IMR-90 (cell line): ENCODE results near the gene KRTAP10-10. TPM values are rescaled to one million over a fixed set of nuclear protein-coding genes. Genes with fewer than 3 reads are reported as not detected.

Source experiments
- ATAC-seq: fragments of 200-7000 bp; cut with Tn5 transposase; 2 replicates; pipeline ENCODE4 v1.9.1; 2020; ENCODE audit warnings: low read depth, mild to moderate bottlenecking, moderate library complexity
- BruUV-seq: library from RNA; stranded (reverse); fragments of 400-500 nt; replicated peaks from 2 replicates; lab custom pipeline; 2021; lab: Mats Ljungman, UMichigan
- CTCF ChIA-PET: fragments of 300-600 bp; formaldehyde crosslinking; extraction: SDS; loops from one replicate; lab custom pipeline; 2021; ENCODE audit warnings: antibody characterized with exemption; lab: Yijun Ruan, JAX
- POLR2A ChIA-PET: fragments of 300-600 bp; sonication (Branson Sonifier 250); formaldehyde crosslinking; loops from one replicate; lab custom pipeline; 2022; ENCODE audit warnings: antibody characterized with exemption; ENCODE audit not compliant: unreplicated experiment; lab: Charles Lee
- DNase-seq: peaks from one replicate; pipeline ENCODE4 v3.0.0; 2013
- H2AFZ ChIP-seq: replicated peaks from 2 replicates; pipeline ENCODE3; 2013; ENCODE audit warnings: low read length, mild to moderate bottlenecking; ENCODE audit not compliant: poor library complexity
- H2AK5ac ChIP-seq: 2 replicates; pipeline ENCODE4 v1.6.1; 2013; ENCODE audit warnings: low read depth, low read length, inconsistent platforms
- H2AK9ac ChIP-seq: replicated peaks from 2 replicates; pipeline ENCODE3; 2013; ENCODE audit warnings: mild to moderate bottlenecking, low read depth, low read length, moderate library complexity; ENCODE audit not compliant: poor library complexity
- H2BK120ac ChIP-seq: 2 replicates; pipeline ENCODE4 v1.6.1; 2013; ENCODE audit warnings: low read depth, low read length, inconsistent platforms
- H2BK15ac ChIP-seq: 3 replicates; pipeline ENCODE4 v1.6.1; 2013; ENCODE audit warnings: low read depth, low read length, inconsistent platforms
- H2BK20ac ChIP-seq: 2 replicates; pipeline ENCODE4 v1.6.1; 2013; ENCODE audit warnings: low read depth, mild to moderate bottlenecking, inconsistent platforms, low read length, moderate library complexity
- H2BK5ac ChIP-seq: 2 replicates; pipeline ENCODE4 v1.6.1; 2013; ENCODE audit warnings: mild to moderate bottlenecking, low read depth, low read length, inconsistent platforms; ENCODE audit not compliant: poor library complexity, severe bottlenecking
- H3K14ac ChIP-seq: replicated peaks from 2 replicates; pipeline ENCODE4 v1.6.1; 2013; ENCODE audit warnings: low read depth, low read length, inconsistent platforms
- H3K18ac ChIP-seq: 2 replicates; pipeline ENCODE4 v1.6.1; 2013; ENCODE audit warnings: low read depth, low read length, control low read depth
- H3K23ac ChIP-seq: 2 replicates; pipeline ENCODE4 v1.6.1; 2013; ENCODE audit warnings: low read depth, low read length, inconsistent platforms
- H3K27ac ChIP-seq: 2 replicates; pipeline ENCODE4 v1.5.1; 2013; ENCODE audit warnings: mild to moderate bottlenecking, control low read depth, low read length; ENCODE audit not compliant: insufficient read depth
- H3K27me3 ChIP-seq: 2 replicates; pipeline ENCODE4 v1.6.1; 2013; ENCODE audit warnings: low read length; ENCODE audit not compliant: control insufficient read depth, insufficient read depth
- H3K36me3 ChIP-seq: 2 replicates; pipeline ENCODE4 v1.6.1; 2013; ENCODE audit warnings: low read length, mixed read lengths; ENCODE audit not compliant: control insufficient read depth, insufficient read depth
- H3K4ac ChIP-seq: 2 replicates; pipeline ENCODE4 v1.6.1; 2013; ENCODE audit warnings: low read depth, low read length, inconsistent platforms
- H3K4me1 ChIP-seq: 2 replicates; pipeline ENCODE4 v1.6.1; 2013; ENCODE audit warnings: low read length, mixed read lengths; ENCODE audit not compliant: control insufficient read depth, insufficient read depth
- H3K4me2 ChIP-seq: 2 replicates; pipeline ENCODE4 v1.6.1; 2013; ENCODE audit warnings: low read depth, mild to moderate bottlenecking, control low read depth, low read length, moderate library complexity
- H3K4me3 ChIP-seq: 2 replicates; pipeline ENCODE4 v1.5.1; 2013; ENCODE audit warnings: low read depth, mild to moderate bottlenecking, control low read depth, low read length, moderate library complexity; ENCODE audit not compliant: insufficient read depth
- H3K56ac ChIP-seq: 2 replicates; pipeline ENCODE4 v1.6.1; 2013; ENCODE audit warnings: low read length, inconsistent platforms; ENCODE audit not compliant: insufficient read depth; ENCODE audit errors: extremely low read depth
- H3K79me1 ChIP-seq, 2 experiments: 2 replicates each; pipeline ENCODE4 v1.6.1; 2013; ENCODE audit warnings: low read length in 2 of 2, inconsistent platforms in 1 of 2, low read depth in 1 of 2
- H3K9ac ChIP-seq: 2 replicates; pipeline ENCODE4 v1.6.1; 2013; ENCODE audit warnings: low read depth, low read length, control low read depth
- H3K9me1 ChIP-seq: 2 replicates; pipeline ENCODE4 v1.6.1; 2013; ENCODE audit warnings: low read length, inconsistent platforms; ENCODE audit not compliant: insufficient read depth
- H3K9me3 ChIP-seq: 2 replicates; pipeline ENCODE4 v1.6.1; 2013; ENCODE audit warnings: low read length; ENCODE audit not compliant: control insufficient read depth, insufficient read depth
- H4K20me1 ChIP-seq: 2 replicates; pipeline ENCODE4 v1.6.1; 2013; ENCODE audit warnings: low read length, inconsistent platforms; ENCODE audit not compliant: insufficient read depth
- H4K5ac ChIP-seq: 2 replicates; pipeline ENCODE4 v1.6.1; 2013; ENCODE audit warnings: mild to moderate bottlenecking, low read depth, low read length, control low read depth
- H4K8ac ChIP-seq, 2 experiments: 2 replicates each; pipeline ENCODE4 v1.6.1; 2013; ENCODE audit warnings: low read depth in 2 of 2, low read length in 2 of 2, control low read depth in 1 of 2, inconsistent platforms in 1 of 2
- H4K91ac ChIP-seq: 2 replicates; pipeline ENCODE4 v1.6.1; 2013; ENCODE audit warnings: low read depth, low read length, inconsistent platforms; ENCODE audit not compliant: insufficient read depth
- BHLHE40 ChIP-seq: fragments of 150-350 bp; IDR thresholded peaks from 2 replicates; pipeline ENCODE4 v1.6.1; 2016; ENCODE audit warnings: mild to moderate bottlenecking, low read depth, low read length
- MAZ ChIP-seq: IDR thresholded peaks from 2 replicates; pipeline ENCODE4 v1.6.1; 2012; ENCODE audit warnings: low read depth, mild to moderate bottlenecking, low read length, improper control_type of control experiment, moderate library complexity, borderline replicate concordance
- RAD21 ChIP-seq: IDR thresholded peaks from 2 replicates; pipeline ENCODE4 v1.6.1; 2012; ENCODE audit warnings: low read length, improper control_type of control experiment
- SMC3 ChIP-seq: fragments of 150-350 bp; IDR thresholded peaks from 2 replicates; pipeline ENCODE4 v1.6.1; 2016; ENCODE audit warnings: low read depth, mild to moderate bottlenecking, antibody characterized with exemption, low read length, moderate library complexity
- WGBS, 2 experiments: methylation state at CpG; one replicate each; pipeline versions ENCODE4 v1.1.5 to v1.1.7; 2013; ENCODE audit warnings: missing lambda C conversion rate in 2 of 2; ENCODE audit not compliant: insufficient read length in 1 of 2; ENCODE audit errors: extremely low coverage in 2 of 2; 5-methylcytosine and 5-hydroxymethylcytosine counted together
- dilution Hi-C: fragments of 300-500 bp; cut with HindIII; formaldehyde crosslinking; loops from one replicate; pipeline ENCODE4 v1.14.3; 2018; ENCODE audit warnings: low sequenced_read_pairs; ENCODE audit not compliant: unreplicated experiment
- in situ Hi-C: fragments of 300-500 bp; cut with MboI; formaldehyde crosslinking; loops from 3 replicates; pipeline ENCODE4 v1.14.3; 2019; ENCODE audit warnings: low sequenced_read_pairs, inconsistent platforms, mixed read lengths
- intact Hi-C: fragments of 100-400 bp; cut with micrococcal nuclease; formaldehyde crosslinking; loops from 2 replicates; pipeline ENCODE4 v1.10.0; 2022
- polyA plus RNA-seq, 3 experiments: library from polyadenylated mRNA; depleted of rRNA; stranded (reverse); fragments of >200 nt; gene quantifications; 2 replicates each; pipeline ENCODE4 v1.2.3, GENCODE V29; 2012; ENCODE audit warnings: low replicate concordance in 1 of 3
- total RNA-seq: library from RNA; depleted of rRNA; stranded (reverse); fragments of >200 nt; gene quantifications from 2 replicates; pipeline ENCODE4 v1.2.3, GENCODE V29; 2012
- TF ChIP-seq, protein P1 (sequence below): fragments of 150-350 bp; IDR thresholded peaks from 2 replicates; pipeline ENCODE4 v1.6.1; 2016; ENCODE audit warnings: low read depth, mild to moderate bottlenecking, low read length, moderate library complexity, borderline replicate concordance
- TF ChIP-seq, protein P2 (sequence below): conservative IDR thresholded peaks from 2 replicates; pipeline ENCODE4 v1.5.1; 2012; ENCODE audit warnings: mild to moderate bottlenecking, low read depth, low read length, improper control_type of control experiment

KRTAP10-10 gene
- total and polyA plus RNA-seq, 2 of the 4 experiments (the other 2 are of a cell fraction) = not detected

DNA sequence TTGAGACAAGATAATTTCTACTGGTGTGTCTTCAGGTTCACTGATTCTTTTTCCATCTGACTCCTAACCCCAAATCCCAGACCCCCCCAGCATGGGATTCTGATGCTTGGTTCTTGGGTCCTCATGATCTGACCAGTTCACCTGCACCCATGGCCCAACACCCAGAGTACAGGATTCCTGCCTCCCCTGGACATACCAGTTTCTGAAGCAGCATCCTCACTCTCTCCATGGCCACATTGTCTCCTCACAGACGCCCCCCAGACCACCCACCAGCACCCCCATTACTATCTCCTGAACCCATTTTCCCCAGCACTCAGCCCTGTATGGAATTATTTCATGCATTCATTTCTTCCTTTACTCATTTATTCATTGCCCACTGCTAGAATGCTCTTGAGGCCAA lies 19.7 kb downstream of the KRTAP10-10 start:
- DNase-seq = no peak
- Histone ChIP-seq H3K27ac (no peak overlapping the region), H4K20me1 (no peaks in the 10 kb centered on the region), H3K4ac (no peak overlapping the region), H4K5ac (no peak overlapping the region), H3K18ac (no peak overlapping the region), H3K56ac (no peak overlapping the region), H3K23ac (no peak overlapping the region), H3K9me3 (peaks cover 3% of the 10 kb centered on the region), H3K9ac (no peak overlapping the region), H4K91ac (no peak overlapping the region), H2AFZ (no peak overlapping the region), H3K9me1 (no peaks in the 10 kb centered on the region), H3K27me3 (peaks cover 2% of the 10 kb centered on the region; the same call in 1 of the 2 replicates), H3K4me1 (no peaks in the 10 kb centered on the region), H3K36me3 (no peaks in the 10 kb centered on the region), H3K4me2 (no peak overlapping the region), H2BK5ac (no peak overlapping the region), H2BK15ac (no peak overlapping the region), H3K4me3 (no peak overlapping the region), H4K8ac (no peak overlapping the region), H2AK5ac (no peak overlapping the region), H3K14ac (no peak overlapping the region), H2BK120ac (no peak overlapping the region), H3K79me1 (no peaks in the 10 kb centered on the region), H2BK20ac (no peak overlapping the region), H2AK9ac (no peak overlapping the region)
- ChIA-PET POLR2A (no interaction called here), CTCF (no interaction called here)
- BruUV-seq = no TSS peak
- no peak for ATAC-seq
- in situ Hi-C loops (no loop called here), dilution Hi-C loops (no loop called here), intact Hi-C loops (loop anchor here (10.0 kb wide), 1 partner anchor 58 kb away; the partner anchor contains the start of gene TSPEAR)
- TF ChIP-seq, protein P1, sequence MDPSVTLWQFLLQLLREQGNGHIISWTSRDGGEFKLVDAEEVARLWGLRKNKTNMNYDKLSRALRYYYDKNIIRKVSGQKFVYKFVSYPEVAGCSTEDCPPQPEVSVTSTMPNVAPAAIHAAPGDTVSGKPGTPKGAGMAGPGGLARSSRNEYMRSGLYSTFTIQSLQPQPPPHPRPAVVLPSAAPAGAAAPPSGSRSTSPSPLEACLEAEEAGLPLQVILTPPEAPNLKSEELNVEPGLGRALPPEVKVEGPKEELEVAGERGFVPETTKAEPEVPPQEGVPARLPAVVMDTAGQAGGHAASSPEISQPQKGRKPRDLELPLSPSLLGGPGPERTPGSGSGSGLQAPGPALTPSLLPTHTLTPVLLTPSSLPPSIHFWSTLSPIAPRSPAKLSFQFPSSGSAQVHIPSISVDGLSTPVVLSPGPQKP = no peak
- TF ChIP-seq, protein P2, sequence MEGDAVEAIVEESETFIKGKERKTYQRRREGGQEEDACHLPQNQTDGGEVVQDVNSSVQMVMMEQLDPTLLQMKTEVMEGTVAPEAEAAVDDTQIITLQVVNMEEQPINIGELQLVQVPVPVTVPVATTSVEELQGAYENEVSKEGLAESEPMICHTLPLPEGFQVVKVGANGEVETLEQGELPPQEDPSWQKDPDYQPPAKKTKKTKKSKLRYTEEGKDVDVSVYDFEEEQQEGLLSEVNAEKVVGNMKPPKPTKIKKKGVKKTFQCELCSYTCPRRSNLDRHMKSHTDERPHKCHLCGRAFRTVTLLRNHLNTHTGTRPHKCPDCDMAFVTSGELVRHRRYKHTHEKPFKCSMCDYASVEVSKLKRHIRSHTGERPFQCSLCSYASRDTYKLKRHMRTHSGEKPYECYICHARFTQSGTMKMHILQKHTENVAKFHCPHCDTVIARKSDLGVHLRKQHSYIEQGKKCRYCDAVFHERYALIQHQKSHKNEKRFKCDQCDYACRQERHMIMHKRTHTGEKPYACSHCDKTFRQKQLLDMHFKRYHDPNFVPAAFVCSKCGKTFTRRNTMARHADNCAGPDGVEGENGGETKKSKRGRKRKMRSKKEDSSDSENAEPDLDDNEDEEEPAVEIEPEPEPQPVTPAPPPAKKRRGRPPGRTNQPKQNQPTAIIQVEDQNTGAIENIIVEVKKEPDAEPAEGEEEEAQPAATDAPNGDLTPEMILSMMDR = no peak
- no peak for TF ChIP-seq MAZ
- TF ChIP-seq BHLHE40 = no peak
- no peak for TF ChIP-seq SMC3
- no peak for TF ChIP-seq RAD21
- no CpG with 5 or more reads among the region's 1 CpG for WGBS, 2 experiments
